Activated T-helper 17 cell treated with anti-CD3 and anti-CD28 coated beads, Interleukin-2, amount 50 U/mL, for 72 hours (primary cell): ENCODE data around the gene SRF. TPM values are rescaled to one million over a fixed set of nuclear protein-coding genes. Genes with fewer than 3 reads are reported as not detected.
A peak's percentile ranks its signal among the peaks of the same experiment; 100 is the strongest.
"Not testable (repeated sequence)": the region's sequence is repeated elsewhere in the genome, so short reads cannot be mapped to it uniquely, and the experiment has no call there.

Source experiments
- ATAC-seq: fragments of 150-1000 bp; cut with Tn5 transposase; replicated peaks from 2 replicates; pipeline ENCODE4 v1.10.0; 2021; ENCODE audit warnings: mild to moderate bottlenecking, moderate library complexity
- H3K27ac Mint-ChIP-seq: one replicate; pipeline ENCODE4 v1.8.0; 2022; ENCODE audit warnings: mixed read lengths
- H3K27me3 Mint-ChIP-seq: one replicate; pipeline ENCODE4 v1.8.0; 2022; ENCODE audit warnings: mixed read lengths
- H3K36me3 Mint-ChIP-seq: one replicate; pipeline ENCODE4 v1.8.0; 2022; ENCODE audit warnings: low read depth, mild to moderate bottlenecking, mixed read lengths
- H3K4me1 Mint-ChIP-seq: one replicate; pipeline ENCODE4 v1.8.0; 2022; ENCODE audit warnings: mixed read lengths
- H3K4me3 Mint-ChIP-seq: one replicate; pipeline ENCODE4 v1.8.0; 2022; ENCODE audit warnings: mild to moderate bottlenecking, mixed read lengths
- H3K9me3 Mint-ChIP-seq: one replicate; pipeline ENCODE4 v1.8.0; 2022; ENCODE audit warnings: mixed read lengths
- total RNA-seq, 2 donors: library from RNA; stranded (reverse); gene quantifications; one replicate each; pipeline ENCODE4 v1.2.3, GENCODE V29; 2022

The SRF gene
- 10 to 100 TPM; 36.2 to 63.4 TPM for total RNA-seq

- Mint-ChIP-seq H3K4me3 (peak within 1 kb of the TSS; percentile 87), H3K27me3 (no peaks in the 10 kb centered on the region), H3K36me3 (peaks cover 29% of the 10 kb centered on the region), H3K9me3 (no peaks in the 10 kb centered on the region), H3K4me1 (peaks cover 27% of the 10 kb centered on the region), H3K27ac (peak within 1 kb of the TSS; percentile 97)
- peak; percentile 73 for ATAC-seq
Observed at GRCh38 chr6:43170931-43171706, at the start of gene SRF. TSS of gene SRF (plus strand) at chr6:43171269. CDS start at chr6:43171657, 388 bp downstream.

GRCh38 chr6:43122146-43122545 is 48.9 kb upstream of the SRF start:
- Mint-ChIP-seq H3K4me3 (no peak overlapping the region), H3K9me3 (no peaks in the 10 kb centered on the region)

GRCh38 chr6:43123461-43124314 is 47.4 kb upstream of the SRF start:
- Mint-ChIP-seq H3K4me3 (no peak overlapping the region), H3K4me1 (no peaks in the 10 kb centered on the region), H3K27ac (no peak overlapping the region), H3K36me3 (no peaks in the 10 kb centered on the region), H3K9me3 (no peaks in the 10 kb centered on the region), H3K27me3 (no peaks in the 10 kb centered on the region)
- no peak for ATAC-seq

More at GRCh38 chr6:43122146-43122545, 48.9 kb upstream of the SRF start:
- no peaks in the 10 kb centered on the region for H3K36me3 Mint-ChIP-seq
- no peaks in the 10 kb centered on the region for H3K4me1 Mint-ChIP-seq
- no peak for ATAC-seq
- H3K27ac Mint-ChIP-seq: no peak overlapping the region
- H3K27me3 Mint-ChIP-seq: no peaks in the 10 kb centered on the region

GRCh38 chr6:43124481-43124880 is 46.6 kb upstream of the SRF start:
- H3K4me3 Mint-ChIP-seq: no peak overlapping the region
- no peaks in the 10 kb centered on the region for H3K27me3 Mint-ChIP-seq
- no peak for ATAC-seq
- no peaks in the 10 kb centered on the region for H3K4me1 Mint-ChIP-seq
- no peak overlapping the region for H3K27ac Mint-ChIP-seq
- H3K36me3 Mint-ChIP-seq: no peaks in the 10 kb centered on the region
- no peaks in the 10 kb centered on the region for H3K9me3 Mint-ChIP-seq

GRCh38 chr6:43125119-43125518 is 46.0 kb upstream of the SRF start:
- Mint-ChIP-seq H3K27me3 (peaks cover 4% of the 10 kb centered on the region), H3K36me3 (no peaks in the 10 kb centered on the region), H3K4me3 (no peak overlapping the region), H3K4me1 (no peaks in the 10 kb centered on the region), H3K9me3 (no peaks in the 10 kb centered on the region), H3K27ac (no peak overlapping the region)
- no peak for ATAC-seq

GRCh38 chr6:43125555-43125954 is 45.5 kb upstream of the SRF start:
- ATAC-seq: no peak
- no peak overlapping the region for H3K4me3 Mint-ChIP-seq
- H3K9me3 Mint-ChIP-seq: no peaks in the 10 kb centered on the region
- no peak overlapping the region for H3K27ac Mint-ChIP-seq
- H3K36me3 Mint-ChIP-seq: no peaks in the 10 kb centered on the region
- H3K4me1 Mint-ChIP-seq: no peaks in the 10 kb centered on the region
- peaks cover 6% of the 10 kb centered on the region for H3K27me3 Mint-ChIP-seq

GRCh38 chr6:43127180-43127579 is 43.9 kb upstream of the SRF start:
- no peaks in the 10 kb centered on the region for H3K4me1 Mint-ChIP-seq
- H3K27me3 Mint-ChIP-seq: peaks cover 8% of the 10 kb centered on the region
- no peak for ATAC-seq
- H3K36me3 Mint-ChIP-seq: no peaks in the 10 kb centered on the region
- H3K9me3 Mint-ChIP-seq: no peaks in the 10 kb centered on the region
- no peak overlapping the region for H3K4me3 Mint-ChIP-seq
- H3K27ac Mint-ChIP-seq: no peak overlapping the region

- H3K9me3 Mint-ChIP-seq: no peaks in the 10 kb centered on the region
- no peak for ATAC-seq
- no peak overlapping the region for H3K4me3 Mint-ChIP-seq
- no peak overlapping the region for H3K27ac Mint-ChIP-seq
- H3K27me3 Mint-ChIP-seq: peaks cover 8% of the 10 kb centered on the region
- no peaks in the 10 kb centered on the region for H3K36me3 Mint-ChIP-seq
- no peaks in the 10 kb centered on the region for H3K4me1 Mint-ChIP-seq
Observed at GRCh38 chr6:43127877-43128276, 43.2 kb upstream of the SRF start.

- H3K36me3 Mint-ChIP-seq: no peaks in the 10 kb centered on the region
Observed at GRCh38 chr6:43128926-43129325, 42.1 kb upstream of the SRF start.

GRCh38 chr6:43129434-43130194 is 41.5 kb upstream of the SRF start:
- H3K4me3 Mint-ChIP-seq: no peak overlapping the region
- H3K27ac Mint-ChIP-seq: no peak overlapping the region
- H3K27me3 Mint-ChIP-seq: peaks cover 8% of the 10 kb centered on the region
- peak; percentile 42 for ATAC-seq
- no peaks in the 10 kb centered on the region for H3K9me3 Mint-ChIP-seq
- H3K36me3 Mint-ChIP-seq: no peaks in the 10 kb centered on the region
- no peaks in the 10 kb centered on the region for H3K4me1 Mint-ChIP-seq

More at GRCh38 chr6:43128926-43129325, 42.1 kb upstream of the SRF start:
- no peak overlapping the region for H3K4me3 Mint-ChIP-seq
- no peak overlapping the region for H3K27ac Mint-ChIP-seq
- no peak for ATAC-seq
- no peaks in the 10 kb centered on the region for H3K4me1 Mint-ChIP-seq
- no peaks in the 10 kb centered on the region for H3K9me3 Mint-ChIP-seq
- peaks cover 8% of the 10 kb centered on the region for H3K27me3 Mint-ChIP-seq

- Mint-ChIP-seq H3K27ac (no peak overlapping the region), H3K27me3 (peaks cover 8% of the 10 kb centered on the region), H3K4me3 (no peak overlapping the region), H3K36me3 (no peaks in the 10 kb centered on the region), H3K4me1 (no peaks in the 10 kb centered on the region), H3K9me3 (no peaks in the 10 kb centered on the region)
- ATAC-seq: no peak
Observed at GRCh38 chr6:43130429-43130828, 40.6 kb upstream of the SRF start.

GRCh38 chr6:43131379-43131778 is 39.7 kb upstream of the SRF start:
- not testable (repeated sequence) for H3K36me3 Mint-ChIP-seq, H3K27ac Mint-ChIP-seq, H3K9me3 Mint-ChIP-seq, H3K4me3 Mint-ChIP-seq, H3K4me1 Mint-ChIP-seq, H3K27me3 Mint-ChIP-seq, ATAC-seq

- H3K36me3 Mint-ChIP-seq: no peaks in the 10 kb centered on the region
- no peak overlapping the region for H3K4me3 Mint-ChIP-seq
- no peaks in the 10 kb centered on the region for H3K9me3 Mint-ChIP-seq
- ATAC-seq: no peak
- H3K27ac Mint-ChIP-seq: no peak overlapping the region
- H3K4me1 Mint-ChIP-seq: no peaks in the 10 kb centered on the region
- H3K27me3 Mint-ChIP-seq: no peaks in the 10 kb centered on the region
Observed at GRCh38 chr6:43138267-43138666, 32.8 kb upstream of the SRF start.

- H3K27ac Mint-ChIP-seq, H3K4me3 Mint-ChIP-seq, H3K36me3 Mint-ChIP-seq, ATAC-seq, H3K4me1 Mint-ChIP-seq, H3K9me3 Mint-ChIP-seq, H3K27me3 Mint-ChIP-seq: not testable (repeated sequence)
Observed at GRCh38 chr6:43139973-43140372, 31.1 kb upstream of the SRF start.
